ENCODE results near the gene IL26. TPM values are rescaled to one million over a fixed set of nuclear protein-coding genes. Genes with fewer than 3 reads are reported as not detected.

The IL26 gene
- total and polyA plus RNA-seq, 12 donors, result not detected

GRCh38 chr12:68190301-68190700, 35.3 kb downstream of the IL26 start:
- intact Hi-C loops (cut with DNase I), result no loop called here
- H3K27ac ChIP-seq, result no peak overlapping the region
- no peaks in the 10 kb centered on the region for H3K9me3 ChIP-seq
- no peak overlapping the region for H3K4me3 ChIP-seq
- no peak for TF ChIP-seq CTCF (IDR thresholded peaks at IDR 0.05)
- no peaks in the 10 kb centered on the region for H3K4me1 ChIP-seq
- peaks cover 0 to 4% (median 0%) of the 10 kb centered on the region in 7 donors for H3K27me3 ChIP-seq
- DNase-seq (no peak), ATAC-seq (no peak)
- no peaks in the 10 kb centered on the region for H3K36me3 ChIP-seq

GRCh38 chr12:68189821-68190242, 35.8 kb downstream of the IL26 start:
- ATAC-seq (no peak), DNase-seq (no peak)
- no peaks in the 10 kb centered on the region for H3K4me1 ChIP-seq
- intact Hi-C loops (cut with DNase I), result no loop called here
- no peaks in the 10 kb centered on the region for H3K9me3 ChIP-seq
- no peak for TF ChIP-seq CTCF (IDR thresholded peaks at IDR 0.05)
- no peak overlapping the region for H3K4me3 ChIP-seq
- H3K27me3 ChIP-seq, result peaks cover 0 to 4% (median 0%) of the 10 kb centered on the region in 7 donors
- H3K36me3 ChIP-seq, result no peaks in the 10 kb centered on the region
- no peak overlapping the region for H3K27ac ChIP-seq
- WGBS, 2 donors, result 83 to 84% methylated on average over 4 of the region's 4 CpGs

GRCh38 chr12:68185598-68185997, 40.0 kb downstream of the IL26 start:
- WGBS, 2 donors, result 73 to 77% methylated on average over 3 of the region's 3 CpGs
- TF ChIP-seq CTCF (IDR thresholded peaks at IDR 0.05), result no peak
- Histone ChIP-seq H3K27me3 (peaks cover 0 to 4% (median 0%) of the 10 kb centered on the region in 7 donors), H3K4me1 (peaks cover 0 to 6% (median 0%) of the 10 kb centered on the region in 9 donors), H3K9me3 (no peaks in the 10 kb centered on the region), H3K36me3 (no peaks in the 10 kb centered on the region), H3K27ac (no peak overlapping the region), H3K4me3 (no peak overlapping the region)
- no peak for ATAC-seq
- DNase-seq, result no peak
- intact Hi-C loops (cut with DNase I), result no loop called here

GRCh38 chr12:68180792-68181744, 44.5 kb downstream of the IL26 start:
- H3K4me1 ChIP-seq, result peaks cover 0 to 11% (median 0%) of the 10 kb centered on the region in 9 donors
- H3K9me3 ChIP-seq, result no peaks in the 10 kb centered on the region
- WGBS, 2 donors, result 49 to 50% methylated on average over 3 of the region's 3 CpGs
- TF ChIP-seq CTCF (IDR thresholded peaks at IDR 0.05), result no peak
- H3K27me3 ChIP-seq, result no peaks in the 10 kb centered on the region
- no peak overlapping the region for H3K4me3 ChIP-seq
- no peak overlapping the region for H3K27ac ChIP-seq
- intact Hi-C loops (cut with DNase I), result no loop called here
- no peaks in the 10 kb centered on the region for H3K36me3 ChIP-seq
- no peak for DNase-seq
- ATAC-seq, result peak in 6 of 8 donors; percentile 41 to 78 (median 54)

Measured in heart right ventricle (tissue), 16 donors.